CD4-positive, alpha-beta T cell treated with Interleukin-2 at 100 ng/mL for 4 hours (primary cell): ENCODE measurements around the gene NIT1.

Experiments used
- DNase-seq: peaks from one replicate; pipeline ENCODE4 v3.0.0-alpha.2; 2020; ENCODE audit warnings: low spot score

Gene NIT1, protein sequence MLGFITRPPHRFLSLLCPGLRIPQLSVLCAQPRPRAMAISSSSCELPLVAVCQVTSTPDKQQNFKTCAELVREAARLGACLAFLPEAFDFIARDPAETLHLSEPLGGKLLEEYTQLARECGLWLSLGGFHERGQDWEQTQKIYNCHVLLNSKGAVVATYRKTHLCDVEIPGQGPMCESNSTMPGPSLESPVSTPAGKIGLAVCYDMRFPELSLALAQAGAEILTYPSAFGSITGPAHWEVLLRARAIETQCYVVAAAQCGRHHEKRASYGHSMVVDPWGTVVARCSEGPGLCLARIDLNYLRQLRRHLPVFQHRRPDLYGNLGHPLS

DNA sequence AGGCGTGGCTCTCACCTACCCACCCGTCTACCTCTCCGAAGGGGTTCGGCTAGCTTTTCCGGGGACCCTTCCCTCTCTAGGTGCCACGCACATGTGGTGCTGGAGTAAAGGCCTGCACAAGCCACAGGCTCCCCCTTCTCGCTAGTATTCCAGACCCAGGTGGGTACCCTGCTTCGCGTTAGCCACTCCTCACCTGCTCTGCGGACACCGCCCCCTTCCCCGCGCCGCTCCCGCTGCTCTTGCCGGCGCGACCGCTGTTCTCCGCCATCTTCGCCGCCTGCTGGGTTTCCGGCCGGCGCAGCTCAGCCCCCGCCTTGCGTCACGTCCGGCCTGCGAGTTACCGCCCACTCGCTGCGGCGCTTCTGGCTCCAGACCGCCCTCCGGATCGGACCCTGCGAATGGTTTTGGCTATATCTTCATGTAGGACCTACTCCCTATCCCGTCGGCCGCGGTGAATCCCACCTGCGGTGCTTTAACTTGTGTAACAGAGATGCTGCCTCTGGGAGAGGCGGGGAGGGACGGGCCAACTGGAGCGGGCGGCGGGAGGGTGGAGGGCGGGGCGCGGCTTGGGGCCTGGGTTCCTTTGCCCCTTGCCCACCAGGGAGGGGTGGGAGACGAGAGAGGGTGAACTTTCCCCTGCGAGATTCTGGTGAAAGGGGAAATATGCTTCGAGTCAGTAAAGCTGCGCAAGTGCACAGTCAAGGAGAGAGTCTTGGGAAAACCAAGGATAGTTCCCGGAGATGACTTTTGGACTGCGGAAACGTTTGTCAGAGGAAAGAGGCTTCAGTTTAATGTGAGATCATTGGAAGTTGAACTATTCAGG lies at the start of gene NIT1, which contains the start of gene PFDN2:
Gene NIT1, plus strand, starts transcription at position 347 of the 823 bp plus-strand sequence. Its CDS starts 72 bp downstream, at position 419.
Gene PFDN2, minus strand, starts transcription at position 279 of the 823 bp plus-strand sequence. Its CDS starts 11 bp downstream, at position 268.
- peak; percentile 76 for DNase-seq

DNA sequence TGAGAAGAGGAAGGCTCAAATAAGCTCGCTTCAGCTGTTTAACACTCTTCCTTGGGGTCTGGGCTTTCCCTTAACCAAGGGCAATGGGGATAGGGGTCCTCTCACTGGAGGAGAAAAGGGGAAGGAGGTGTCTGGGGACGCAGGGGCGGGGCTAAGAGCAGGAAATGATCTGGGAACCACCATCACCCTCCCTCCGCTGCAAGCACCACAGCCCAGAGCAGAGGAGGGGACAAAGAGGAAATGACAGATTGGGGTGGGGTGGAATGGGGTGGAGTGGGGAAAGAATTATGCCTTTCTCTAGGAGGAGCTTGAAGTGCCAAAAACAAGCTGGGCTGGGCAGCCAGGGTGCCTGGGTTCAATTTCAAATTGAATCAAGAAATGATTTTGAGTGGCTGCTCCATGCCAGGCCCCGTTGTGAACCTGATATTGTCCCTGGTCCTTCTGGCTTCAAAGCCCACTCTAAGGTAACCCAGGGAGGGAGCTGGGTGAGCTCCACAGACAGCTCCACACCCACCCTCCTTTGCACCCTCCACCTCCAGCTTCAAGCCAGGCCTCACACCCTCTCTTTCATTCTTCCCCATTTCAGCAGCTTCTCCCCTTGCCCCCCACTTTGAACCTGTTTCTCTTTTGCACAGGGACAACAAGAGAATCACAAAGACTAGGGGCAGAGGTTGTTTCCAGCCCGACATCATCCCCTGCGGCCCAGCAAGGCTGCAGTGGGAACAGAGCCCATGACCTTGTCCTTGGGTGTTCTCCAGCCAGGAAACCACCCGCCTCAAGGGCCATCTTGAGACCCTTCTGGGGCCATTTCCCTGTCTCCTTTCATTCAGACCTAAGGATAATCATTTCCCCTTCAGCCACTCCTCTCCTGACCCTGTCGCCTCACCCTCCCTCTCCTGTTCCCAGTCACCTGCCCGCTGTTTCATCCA lies 49.3 kb upstream of the NIT1 start:
- DNase-seq = peak; percentile 85

DNA sequence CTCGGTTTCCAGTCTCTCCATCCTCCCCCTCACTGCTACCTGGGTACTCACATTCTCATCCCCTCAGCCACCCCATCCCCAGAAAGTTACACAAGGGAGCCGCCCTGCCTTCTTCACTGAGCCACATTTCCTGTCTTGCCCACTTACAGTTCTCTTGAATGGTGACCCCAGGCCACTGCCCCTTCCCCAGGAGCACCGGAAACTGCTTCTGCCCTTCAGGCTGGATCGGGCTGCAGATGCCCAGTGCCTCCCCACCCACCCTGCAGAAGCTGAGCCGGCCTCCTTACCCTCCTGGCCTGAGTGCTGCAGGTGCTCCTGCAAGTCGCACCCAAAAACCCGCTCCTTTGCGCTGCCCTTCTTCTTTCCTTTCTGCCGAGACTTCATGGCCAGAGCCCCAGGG lies 48.7 kb upstream of the NIT1 start:
- peak; percentile 6 for DNase-seq

DNA sequence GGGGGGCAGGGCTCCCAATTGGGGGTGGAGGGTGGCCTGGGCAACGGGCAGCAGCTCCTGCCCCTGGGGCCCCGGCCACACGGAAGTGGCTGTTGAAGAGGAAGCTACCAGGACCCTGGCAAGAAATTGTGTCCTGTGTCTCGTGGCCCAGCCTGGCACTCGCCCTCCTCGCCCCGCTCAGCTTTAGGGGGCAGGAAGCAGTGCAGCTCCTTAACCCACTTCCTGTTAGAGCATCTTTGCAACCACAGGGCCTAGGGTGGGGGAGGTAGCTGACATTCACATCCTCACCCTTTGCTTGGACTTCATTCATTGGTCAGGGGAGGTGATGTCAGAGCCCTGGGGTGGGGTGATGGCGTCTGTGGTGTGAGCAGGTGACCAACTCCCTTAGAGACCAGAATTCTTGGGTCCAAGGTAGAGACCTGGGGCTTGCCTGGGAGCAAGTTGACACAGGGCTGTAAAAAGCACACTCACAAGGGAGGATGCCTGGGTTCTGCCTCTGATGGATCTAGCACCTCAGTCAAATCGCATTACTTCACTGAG lies 48.1 kb upstream of the NIT1 start, which contains the start of gene ARHGAP30:
Gene ARHGAP30, minus strand, starts transcription at position 161 of the 540 bp plus-strand sequence. CDS start 267 bp downstream, outside the sequence.
- DNase-seq = peak; percentile 93

DNA sequence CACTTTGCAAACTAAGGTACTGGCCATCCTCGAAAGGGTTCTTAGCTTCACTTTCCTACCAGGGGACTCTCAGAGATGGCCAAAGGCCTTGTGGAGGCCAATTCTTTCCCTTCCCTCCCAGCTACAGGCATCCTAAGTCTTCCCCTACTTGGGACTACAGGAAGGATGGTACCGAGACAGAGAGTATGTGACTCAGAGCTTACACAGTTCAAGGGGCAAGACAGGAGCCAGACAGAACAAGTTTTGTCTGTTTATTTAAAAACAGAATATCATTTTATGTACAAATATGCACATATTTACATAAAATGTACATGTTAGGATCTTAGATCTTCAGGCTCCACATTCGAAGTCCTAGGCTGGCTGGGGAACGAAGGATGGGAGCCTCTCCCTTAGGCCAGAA lies 47.1 kb upstream of the NIT1 start:
- DNase-seq = peak; percentile 13

DNA sequence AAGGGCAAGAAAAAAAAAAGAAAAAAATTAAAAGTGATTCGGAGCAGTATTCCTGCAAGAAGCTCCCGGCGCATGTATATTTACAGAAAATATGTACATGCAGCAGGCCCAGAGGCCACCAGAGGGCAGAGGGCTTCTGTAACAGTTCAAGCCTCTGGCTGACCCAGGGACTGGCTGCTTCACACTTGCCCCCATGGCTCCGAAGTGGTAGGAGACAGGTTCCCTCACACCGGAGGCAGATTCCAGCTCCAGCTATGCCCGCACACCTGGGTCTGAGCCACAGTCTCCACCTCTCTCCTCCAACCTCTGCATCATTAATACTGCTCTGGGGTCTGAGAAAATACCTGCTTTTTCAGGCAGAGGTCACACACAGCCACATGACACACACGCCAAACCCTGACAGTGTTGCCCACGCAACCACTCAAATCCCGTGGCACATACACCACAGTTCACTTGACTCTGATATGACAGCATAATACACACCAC lies 46.0 kb upstream of the NIT1 start:
- DNase-seq = peak; percentile 54

DNA sequence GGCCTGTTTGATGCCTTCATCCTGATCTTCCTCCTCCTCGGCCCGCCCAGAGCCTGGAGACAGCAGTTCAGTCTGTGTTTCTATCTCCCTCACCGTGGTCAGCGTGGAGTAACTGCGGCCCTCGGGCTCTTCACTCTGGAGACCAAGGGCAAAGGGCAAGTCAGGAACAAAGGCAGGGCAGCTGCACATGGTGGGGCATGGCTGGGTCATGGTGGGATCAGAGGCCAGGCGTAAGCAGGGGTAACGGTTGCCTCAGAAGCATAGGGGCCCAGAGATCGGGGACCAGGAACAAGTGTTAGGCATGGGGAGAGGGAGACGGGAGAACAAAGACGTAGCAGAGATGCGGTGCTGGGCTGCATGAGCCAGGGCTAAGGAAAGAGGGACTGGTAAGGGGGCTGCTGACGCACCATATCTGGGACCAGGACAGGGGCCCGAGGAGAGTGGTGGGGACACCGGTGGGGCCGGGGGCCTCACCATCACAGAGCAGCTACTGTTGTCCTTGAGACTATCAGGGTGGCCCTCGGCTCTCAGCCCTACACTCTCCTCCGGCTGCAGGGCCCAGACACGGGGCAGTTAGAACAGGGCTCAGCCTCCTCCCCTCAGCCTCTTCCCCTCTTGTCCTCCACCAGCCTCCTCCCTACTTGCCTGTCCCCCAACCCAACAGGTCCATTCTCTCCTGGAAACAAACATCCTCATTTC lies 45.0 kb upstream of the NIT1 start:
- DNase-seq = no peak

DNA sequence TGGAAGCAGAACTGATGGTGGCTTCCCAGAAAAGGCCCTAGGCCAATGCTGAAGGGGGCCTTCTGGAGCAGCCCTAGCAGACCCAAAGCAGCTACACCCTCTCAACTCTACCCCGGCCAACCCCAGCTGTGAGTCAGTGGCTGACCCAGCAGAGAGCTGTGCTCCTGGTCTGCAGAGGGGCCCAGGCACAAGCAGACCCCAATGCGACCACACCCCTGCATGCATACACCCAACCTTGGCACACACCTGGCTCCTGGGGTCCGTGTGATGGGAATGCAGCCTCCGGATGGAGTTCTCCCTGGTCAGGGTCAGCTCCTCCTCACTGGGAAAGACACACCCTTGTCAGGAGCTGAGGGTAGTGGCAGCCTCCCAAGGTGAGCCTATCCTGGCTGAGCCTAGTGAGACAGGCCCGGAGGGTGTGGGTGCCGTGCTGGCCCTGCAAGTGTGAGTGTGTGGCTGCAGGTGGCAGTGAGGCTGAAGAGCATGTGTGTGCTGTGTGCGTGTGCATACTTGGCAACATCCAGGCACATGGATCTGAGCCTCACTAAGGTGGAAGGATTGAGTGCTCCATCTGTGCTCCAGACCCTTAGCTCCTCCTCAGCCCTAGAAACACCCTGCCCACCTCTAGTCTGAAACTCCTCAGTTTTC lies 44.3 kb upstream of the NIT1 start:
- no peak for DNase-seq

DNA sequence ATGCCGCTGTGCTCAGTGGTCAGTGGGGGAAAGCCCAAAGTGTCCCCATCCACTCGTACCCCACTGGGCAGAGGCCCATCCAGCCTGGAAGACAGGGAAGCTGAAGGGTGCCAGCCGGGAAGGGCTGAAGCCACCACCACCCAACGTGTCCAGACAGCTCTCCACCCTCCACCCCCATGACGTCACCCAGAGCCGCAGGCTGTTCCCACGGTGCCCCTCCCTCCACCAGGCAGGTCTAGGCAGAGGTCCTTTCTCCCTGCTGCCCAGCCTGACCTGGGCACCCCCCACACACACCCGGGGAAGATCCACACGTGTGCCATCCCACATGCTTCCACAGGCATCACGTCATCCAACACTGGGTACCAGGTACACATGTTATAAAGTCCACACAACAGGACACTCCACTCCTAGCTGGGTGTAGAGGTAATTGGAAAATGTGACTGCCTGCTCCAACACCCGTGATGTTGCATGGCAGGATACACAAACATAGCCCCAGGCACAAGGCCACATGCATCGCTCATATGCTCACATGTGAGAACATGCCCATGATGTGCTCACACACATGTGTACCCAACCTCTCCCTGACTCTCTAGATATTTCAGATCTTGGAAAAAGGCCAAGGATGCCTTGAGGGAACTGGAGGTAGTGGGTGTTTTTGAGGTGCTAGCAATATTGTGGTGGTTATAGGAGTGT lies 43.1 kb upstream of the NIT1 start:
- DNase-seq = no peak

DNA sequence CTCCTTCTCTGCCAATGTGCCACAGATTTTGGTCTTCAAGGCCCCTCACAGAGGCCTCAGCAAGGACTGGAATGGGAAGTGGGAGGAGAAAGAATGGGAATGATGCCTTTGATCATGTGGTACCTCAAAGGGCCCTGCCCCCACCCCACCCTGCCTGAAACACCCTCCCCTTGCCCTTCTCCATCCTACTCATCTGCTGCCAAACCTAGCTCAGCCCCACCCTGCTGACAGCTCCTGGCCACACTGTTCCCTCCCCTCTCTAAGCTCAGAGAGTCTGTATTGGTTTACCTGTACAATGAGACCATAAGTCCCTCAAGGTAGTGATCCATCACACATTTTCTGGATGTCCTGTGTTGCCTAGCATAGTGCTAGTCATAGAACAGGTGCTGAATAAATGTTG lies 41.5 kb upstream of the NIT1 start:
- no peak for DNase-seq

DNA sequence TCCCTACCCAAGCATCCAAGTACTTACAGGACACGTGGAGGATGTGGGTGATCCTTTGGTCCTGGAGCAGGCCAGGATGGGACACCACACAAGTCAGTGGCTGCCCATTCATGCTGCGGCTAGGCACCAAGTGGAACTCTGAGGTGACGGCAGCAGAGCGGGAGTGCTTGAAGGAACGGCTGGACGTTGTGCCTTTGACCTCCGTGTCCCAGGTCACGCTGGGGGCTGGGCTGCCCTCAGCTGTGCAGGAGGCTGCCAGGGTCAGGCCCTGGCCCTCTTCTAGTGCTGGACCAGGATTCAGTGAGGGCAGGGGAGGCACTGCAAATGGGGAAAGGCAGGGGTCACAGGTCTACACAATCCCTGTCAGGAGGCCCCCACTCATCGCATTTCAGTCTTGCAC lies 40.5 kb upstream of the NIT1 start:
- no peak for DNase-seq

DNA sequence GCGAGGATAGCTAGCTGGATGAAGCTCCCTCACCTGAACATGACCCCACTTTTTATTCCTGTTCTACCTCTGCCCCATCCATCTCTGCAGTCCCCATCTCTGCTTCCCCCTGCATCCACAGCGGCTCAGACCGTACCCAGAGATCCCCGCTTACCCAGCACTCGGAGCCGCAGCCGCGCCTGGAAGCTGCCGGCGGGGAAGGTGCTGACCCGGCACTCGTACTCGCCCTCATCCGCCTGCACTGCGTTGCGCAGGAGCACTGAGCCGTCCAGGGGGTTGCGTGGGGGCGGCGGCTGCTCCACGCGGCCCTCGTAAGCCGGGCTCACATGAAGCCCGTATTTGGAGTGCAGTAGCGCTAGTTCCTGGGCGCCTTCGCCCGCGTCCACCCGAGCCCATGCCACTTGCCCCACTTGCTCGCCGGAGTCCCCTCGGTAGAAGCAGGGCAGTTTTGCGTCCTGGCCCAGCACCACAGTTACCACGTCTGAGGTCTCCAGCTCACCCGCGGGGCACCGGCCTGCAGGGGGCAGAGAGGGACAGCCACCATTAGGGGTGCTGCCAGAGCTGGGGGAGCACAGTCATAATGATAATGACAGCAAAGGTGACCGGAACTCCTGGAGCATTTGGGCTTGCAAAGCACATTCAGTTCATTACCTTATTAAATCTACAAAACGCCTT lies 38.3 kb upstream of the NIT1 start:
- DNase-seq = no peak

DNA sequence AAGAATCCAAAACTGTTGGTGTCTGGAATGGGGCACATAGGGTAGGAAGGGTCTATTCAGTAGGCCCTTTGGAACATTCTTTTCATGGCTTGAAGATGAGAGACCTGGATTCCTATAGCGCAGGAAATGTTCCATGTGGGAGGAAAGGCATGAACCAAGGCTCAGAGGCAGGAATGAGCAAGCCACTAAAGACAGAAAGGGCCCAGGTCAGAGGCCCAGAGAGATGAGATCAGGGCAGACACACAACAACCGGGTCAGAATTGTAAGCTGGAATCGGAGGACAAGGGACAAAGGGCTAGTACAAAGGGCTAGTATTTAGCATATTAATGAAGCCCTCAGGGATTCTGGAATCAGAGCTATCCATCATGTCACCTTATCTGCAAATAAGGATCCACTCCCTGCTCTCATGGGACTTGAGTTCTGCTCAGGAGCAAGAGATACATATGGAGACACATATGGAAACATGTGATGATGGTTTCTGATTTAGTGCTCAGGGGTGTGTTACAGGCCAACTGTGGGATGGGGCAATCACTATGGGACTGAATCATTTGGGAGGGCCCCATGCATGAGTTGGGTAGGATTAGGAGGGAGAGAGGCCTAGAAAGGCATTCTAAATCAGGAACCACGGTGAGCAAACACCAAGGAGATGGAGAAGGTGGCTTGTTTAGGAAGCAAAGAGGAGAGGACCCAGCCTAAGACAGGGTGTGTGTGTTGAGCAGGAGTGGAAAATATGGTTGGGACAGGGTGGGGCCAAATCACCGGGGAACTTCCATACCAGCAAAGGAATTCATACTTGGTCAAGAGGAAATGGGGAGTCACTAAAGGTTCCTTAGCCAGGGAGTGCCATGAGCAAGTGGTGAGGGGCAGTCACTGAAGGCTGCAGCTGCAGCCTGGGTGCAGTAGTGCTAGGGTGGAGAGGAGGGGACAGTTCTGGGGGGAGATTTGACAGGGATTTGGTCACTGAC lies 37.2 kb upstream of the NIT1 start:
- DNase-seq = no peak

DNA sequence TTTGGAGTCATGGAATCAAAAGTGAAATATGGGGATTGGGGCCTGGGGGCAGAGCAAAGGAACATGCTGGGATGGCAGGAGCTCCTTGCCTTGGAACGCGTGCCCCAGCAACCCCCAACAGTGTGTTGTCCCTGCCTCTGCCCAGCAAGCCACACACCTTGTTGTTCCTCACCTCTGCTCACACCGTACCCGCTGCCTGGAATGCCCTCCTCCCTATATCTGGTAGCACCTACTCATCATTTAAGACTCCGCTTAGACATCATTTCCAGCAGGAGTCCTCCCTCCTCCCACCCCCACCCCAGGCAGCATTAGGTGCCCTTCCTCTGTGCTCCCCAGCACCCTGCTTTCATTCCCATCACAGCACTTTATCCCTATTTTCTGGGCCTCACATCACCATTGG lies 36.4 kb upstream of the NIT1 start:
- DNase-seq = no peak

DNA sequence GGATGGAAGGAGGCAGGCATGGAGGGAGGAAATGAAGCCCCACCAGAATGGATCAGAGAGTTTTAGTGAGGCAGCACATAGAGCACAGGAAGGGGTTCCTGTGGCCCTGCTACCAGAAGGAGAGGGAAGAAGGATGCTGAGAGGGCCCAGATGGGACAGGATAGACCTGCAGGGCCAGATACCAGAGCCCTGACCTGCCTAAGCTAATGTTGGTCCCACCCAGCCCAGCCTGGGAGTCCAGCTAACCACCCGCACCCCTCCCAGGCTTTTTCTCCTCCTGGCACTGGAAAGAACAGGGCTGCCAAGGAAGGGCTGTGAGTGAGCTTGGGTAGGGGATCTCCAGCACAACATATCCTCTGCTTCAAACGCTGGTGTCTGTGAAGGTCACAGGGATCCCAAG lies 35.4 kb upstream of the NIT1 start:
- no peak for DNase-seq

DNA sequence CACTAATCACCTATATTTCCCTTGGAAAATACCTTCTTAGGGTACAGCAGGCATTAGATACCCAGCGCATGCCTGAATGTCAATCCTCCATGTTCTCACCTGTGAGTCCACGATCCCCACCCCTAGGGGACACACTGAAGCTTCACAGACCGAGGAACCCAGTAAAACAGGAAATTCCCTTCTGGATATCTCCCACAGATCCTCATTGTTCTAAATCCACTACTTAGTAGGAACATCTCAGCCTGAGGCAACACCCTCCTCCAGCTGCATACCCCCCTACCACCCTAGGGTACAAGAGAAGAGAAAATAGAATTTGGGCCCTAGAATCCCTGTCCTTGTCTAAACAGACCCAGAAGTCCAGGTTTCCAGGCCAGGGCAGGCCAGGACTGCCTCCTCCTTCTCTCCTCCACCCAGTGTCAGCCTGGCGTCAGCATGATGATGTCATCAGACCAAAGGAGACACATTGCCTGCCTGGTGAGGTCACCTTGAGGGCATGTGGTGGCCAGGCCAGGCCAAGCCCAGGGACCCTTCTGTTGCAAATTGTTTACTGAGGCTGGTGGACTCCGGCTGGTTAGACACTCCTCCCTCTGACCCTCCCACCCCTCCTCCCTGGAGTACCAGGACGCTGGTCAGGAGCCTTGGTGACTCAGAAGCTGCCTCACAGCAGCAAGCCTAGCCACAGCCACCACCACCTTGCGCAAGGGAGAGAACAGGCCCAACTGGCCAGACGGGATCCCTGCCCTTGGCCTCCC lies 34.7 kb upstream of the NIT1 start:
- DNase-seq = peak; percentile 17
